Measurements from ENCODE around the gene RHOH.
"Not testable (repeated sequence)": the region's sequence is repeated elsewhere in the genome, so short reads cannot be mapped to it uniquely, and the experiment has no call there.

RHOH gene

DNA sequence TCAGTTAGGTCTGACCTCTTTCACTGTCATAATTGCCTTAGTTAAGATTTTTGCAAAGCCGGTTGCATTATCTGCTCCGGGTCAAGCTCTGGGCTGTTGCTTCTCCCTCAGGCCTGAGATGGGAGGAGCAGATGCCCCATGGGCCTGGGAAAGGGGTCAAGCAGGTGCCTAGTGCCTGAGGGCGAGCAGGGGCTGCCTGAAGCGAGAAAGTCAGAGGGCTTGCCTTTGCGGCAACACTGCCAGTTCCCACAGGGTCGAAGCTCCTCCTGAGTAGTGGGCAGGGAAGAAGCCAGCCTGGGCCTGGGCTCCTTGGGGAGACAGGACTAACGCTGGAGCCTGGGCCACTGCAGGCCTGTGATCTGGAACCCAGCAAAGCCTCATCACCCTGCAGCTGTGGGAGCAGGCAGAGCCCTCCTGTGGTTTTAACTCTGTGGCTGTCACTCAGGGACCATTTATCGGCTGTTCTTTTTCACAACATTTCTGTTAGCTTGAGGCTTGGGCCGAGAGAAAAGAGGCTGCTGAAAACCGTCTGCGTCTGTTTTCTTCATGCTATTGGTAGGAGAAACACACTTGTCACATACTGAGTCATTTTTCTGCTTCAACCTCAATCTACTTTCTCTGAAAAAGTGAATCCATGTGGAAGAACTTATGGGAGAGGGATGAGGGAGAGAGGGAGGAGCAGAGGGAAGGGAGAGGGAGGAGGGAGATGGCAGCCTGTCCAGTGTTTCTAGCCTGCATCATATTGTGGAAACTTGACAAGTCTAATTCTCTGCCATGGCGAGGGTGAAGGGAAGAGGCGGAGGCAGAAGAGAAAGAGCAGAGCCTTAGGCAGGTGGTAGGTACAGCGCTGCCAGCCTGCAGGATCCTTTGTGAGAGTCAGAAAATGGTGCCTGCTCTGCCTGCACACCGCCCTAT is 68.4 kb downstream of the RHOH start:
- DNase-seq: no peak

DNA sequence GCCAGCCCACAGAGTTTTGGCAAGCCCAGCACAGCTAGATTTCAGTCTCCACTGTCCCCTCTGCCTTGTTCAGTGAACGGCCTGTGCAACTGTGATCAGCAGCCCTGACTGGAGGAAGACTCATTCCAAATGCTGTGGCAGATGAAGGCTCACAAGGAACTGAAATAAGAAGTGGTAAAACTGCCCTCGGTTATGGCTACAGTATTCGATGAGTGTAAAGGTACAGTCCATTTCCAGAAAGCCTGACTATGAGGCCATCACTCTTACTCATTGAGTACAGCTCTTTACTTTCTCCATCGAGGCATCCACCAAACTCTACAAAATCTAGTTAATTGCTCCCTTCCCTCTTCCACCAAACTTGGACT is 69.1 kb downstream of the RHOH start:
- no peak for DNase-seq

DNA sequence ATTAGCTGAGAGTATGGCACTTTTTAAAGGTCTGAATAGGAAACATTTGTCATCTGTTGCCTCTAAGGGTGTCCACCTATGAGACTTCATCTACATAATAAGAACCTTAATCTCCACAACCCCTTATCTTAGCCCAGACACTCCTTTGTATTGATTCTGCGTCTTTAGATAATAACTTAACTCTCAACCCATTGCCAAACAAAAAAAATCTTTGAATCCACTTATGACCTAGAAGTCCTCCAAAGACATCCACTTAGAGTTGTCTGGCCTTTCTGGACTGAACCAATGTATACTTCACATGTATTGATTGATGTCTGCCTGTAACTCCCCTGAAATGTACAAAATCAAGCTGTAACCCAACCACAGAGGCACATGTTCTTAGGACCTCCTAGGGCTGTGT is 72.3 kb downstream of the RHOH start:
- no peak for DNase-seq

DNA sequence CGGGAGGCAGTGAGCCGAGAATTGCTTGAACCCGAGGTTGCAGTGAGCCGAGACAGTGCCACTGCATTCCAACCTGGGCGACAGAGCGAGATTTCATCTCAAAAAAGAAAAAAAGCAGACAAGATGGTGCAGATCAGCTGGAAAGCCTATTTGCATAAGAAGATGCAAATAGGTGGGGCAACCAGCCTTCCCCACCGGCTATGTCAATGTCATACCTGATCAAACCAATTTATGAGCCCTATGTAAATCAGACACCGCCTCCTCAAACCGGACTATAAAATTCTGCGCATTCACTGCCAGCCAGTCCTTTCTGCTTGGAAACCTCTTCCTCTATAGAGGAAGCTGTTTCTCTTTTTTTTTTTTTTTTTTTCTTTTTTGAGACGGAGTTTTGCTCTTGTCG is 73.8 kb downstream of the RHOH start:
- no peak for DNase-seq

DNA sequence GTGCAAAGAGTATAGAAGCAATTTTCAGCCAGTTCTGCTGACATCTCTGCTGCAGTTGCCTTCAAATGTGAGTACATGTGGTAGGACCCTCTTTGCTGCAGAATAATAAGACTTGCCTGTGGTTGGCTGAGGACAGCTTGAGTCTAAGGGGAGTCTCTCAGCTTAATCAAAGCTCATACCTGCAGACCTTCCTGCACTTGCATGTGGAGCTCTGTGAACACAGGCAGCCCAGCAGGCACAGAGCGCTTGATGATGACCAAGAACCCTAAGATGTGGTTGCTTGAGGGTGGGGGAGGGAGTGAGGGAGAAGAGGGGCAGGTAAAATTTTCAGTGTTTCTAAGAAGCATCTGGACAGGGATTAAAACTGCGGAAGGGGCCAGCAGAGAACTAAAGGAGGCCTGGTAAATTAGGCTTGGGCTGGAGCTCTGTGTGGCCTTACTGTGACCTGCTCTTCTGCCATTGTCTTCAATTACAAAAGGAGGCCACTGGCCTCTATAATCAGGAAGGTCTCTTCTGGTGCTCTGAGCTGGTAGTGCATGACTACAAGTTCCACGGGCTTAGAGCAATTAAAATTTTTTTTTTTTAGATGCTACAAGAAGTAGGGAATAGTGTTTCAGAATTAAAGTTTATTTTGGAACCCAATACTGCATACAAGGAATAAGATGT is 78.4 kb downstream of the RHOH start:
- DNase-seq: no peak

DNA sequence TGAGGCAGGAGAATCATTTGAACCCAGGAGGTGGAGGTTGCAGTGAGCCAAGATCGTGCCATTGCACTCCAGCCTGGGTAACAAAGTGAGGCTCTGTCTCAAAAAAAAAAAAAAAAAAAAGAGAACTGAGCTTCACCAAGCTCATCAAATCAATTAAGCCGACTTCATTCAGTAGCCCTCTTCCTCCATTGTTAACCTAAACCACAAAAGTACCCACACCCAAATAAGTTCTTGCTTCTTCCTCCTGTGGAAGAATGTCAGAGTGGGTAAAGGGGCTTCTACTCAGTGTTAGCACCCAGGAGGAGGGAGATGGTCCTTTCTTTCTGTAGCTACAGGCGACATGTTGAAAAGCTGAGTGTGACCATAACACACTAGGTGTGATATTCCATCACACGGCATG is 79.7 kb downstream of the RHOH start:
- DNase-seq: no peak

DNA sequence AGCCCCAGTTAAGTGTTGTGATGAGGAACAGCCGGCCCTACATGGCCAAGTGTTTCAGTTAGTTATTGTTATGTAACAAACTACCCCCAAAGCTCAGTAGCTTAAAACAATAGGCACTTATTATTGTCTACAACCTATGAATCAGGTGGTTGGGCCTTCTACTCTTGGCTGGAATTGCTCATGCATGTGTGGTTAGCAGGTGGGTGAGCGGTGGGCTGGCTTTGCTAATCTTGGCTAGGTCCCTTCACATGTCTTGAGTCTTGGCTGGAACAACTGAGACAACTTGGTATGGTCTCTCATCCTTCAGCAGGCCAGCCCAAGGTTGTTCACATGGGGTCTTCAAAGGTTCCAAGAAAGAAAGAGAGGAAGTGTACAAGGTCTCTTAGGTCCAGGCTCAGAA is 83.8 kb downstream of the RHOH start:
- DNase-seq: no peak

DNA sequence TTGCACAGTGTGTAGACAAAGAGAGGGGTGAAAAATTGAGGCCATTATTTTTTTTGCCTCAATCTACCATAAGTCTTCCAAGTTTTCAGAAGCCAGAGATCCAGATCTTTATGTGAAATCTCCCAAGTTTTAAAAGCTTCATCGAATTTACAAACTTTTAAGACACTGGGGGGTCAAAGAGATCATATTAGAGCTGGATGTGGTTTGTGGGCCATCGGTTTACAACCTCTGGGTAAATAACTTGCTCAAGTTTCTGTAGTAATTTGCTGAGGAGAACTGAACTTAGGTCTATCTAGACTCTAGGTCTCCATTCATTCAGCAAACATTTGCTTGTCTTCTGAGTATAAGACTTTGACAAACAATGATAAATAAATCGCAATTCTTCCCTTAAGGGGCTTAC is 84.3 kb downstream of the RHOH start:
- DNase-seq: no peak

DNA sequence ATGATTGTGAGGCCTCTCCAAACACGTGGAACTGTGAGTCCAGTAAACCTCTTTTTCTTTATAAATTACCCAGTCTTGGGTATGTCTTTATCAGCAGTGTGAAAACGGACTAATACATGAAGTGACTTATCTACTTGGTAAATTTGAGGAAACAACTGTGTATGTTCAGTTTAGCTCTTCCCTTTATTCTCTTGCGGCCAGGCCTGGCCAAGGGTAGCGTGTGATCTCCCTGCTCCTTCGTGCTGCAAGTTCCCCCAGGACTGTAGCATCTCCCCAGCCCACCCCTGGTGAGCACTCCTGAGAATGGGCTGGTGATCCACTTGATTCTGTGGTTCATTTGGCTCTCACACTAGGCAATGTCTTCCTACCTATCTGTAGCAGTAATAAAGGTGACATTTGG is 85.1 kb downstream of the RHOH start:
- no peak for DNase-seq

DNA sequence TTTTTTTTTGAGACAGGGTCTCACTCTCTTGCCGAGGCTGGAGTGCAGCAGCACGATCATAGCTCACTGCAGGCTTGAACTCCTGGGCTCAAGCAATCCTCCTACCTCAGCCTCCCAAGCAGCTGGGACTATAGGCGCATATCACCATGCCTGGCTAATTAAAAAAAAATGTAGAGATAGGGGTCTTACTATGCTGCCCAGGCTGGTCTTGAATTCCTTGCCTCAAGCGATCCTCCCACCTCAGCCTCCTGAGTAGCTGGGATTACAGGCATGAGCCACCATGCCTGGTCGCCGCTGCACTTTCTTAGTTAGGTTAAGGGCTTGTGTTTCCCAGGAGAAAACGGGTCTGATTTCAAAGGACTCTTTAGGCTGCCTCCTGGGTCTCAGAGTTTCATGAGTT is 86.0 kb downstream of the RHOH start:
- DNase-seq: not testable (repeated sequence)

DNA sequence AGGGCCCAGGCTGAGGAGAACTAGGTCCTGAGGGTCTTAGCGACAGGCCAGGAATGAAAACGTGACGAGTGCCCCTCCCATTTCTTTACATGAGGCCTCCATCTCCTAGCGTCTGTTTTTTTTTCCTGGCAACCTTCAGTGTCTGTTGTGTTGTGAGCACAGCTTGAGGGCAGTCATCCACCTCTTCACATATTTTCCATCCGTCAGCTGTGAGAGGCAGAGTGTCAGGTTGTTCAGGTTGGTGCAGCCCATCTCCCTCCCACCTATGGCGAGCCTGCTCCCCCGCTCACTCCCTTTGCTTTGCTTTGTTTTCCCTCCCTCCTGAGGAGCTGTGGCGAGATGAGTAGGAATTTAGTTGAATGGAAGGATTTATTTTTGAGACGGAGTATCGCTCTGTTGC is 86.6 kb downstream of the RHOH start:
- DNase-seq: no peak

DNA sequence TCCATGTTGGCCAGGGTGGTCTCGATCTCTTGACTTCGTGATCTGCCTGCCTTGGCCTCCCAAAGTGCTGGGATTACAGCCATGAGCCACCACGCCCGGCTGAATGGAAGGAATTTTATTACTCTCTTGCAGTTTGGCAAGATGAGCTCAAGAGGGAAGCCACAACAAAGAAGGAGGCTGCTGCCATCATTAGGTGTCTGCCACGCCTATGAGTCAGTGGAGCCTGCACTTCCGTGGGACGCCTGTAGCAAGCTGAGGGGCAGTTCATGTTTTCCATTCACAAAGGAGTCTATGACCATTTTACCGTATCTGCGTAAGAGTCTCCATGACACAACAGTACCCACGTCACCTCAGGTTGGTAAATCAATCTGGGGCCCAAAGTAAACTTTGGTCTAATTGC is 87.1 kb downstream of the RHOH start:
- no peak for DNase-seq

DNA sequence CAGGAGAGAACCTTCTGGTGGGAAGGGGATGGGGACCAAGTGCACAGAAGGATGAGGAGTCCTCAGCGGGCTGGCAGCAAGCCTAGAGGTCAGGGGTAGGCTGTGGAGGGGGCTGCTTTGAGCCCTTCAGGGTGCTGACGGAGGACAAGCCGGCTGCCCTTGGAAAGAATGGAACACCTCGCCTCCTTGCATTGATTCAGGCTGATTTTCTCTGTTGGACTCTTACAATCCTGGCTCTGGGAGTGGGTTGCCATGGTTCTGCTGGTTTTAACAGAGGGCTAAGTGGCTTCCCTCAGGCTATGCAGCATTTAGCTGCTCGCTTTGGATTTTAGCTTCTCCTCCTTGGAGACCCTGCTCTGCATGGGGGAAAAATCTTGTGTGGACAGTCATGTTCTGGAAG is 88.9 kb downstream of the RHOH start:
- DNase-seq: no peak

DNA sequence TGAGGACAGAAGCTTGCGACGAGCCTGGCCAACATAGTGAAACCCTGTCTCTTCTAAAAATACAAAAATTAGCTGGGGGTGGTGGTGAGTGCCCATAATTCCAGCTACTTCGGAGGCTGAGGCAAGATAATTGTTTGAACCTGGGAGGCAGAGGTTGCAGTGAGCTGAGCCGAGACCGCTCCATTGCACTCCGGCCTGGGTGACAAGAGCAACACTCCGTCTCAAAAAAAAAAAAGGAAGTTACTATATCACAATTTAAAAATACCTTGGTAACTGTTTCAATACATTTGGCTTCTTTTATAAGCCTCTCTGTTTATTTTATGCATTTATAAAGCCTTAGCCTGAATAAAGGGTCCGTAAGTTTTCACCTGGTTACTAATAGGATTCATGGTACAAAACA is 91.7 kb downstream of the RHOH start:
- DNase-seq: no peak

DNA sequence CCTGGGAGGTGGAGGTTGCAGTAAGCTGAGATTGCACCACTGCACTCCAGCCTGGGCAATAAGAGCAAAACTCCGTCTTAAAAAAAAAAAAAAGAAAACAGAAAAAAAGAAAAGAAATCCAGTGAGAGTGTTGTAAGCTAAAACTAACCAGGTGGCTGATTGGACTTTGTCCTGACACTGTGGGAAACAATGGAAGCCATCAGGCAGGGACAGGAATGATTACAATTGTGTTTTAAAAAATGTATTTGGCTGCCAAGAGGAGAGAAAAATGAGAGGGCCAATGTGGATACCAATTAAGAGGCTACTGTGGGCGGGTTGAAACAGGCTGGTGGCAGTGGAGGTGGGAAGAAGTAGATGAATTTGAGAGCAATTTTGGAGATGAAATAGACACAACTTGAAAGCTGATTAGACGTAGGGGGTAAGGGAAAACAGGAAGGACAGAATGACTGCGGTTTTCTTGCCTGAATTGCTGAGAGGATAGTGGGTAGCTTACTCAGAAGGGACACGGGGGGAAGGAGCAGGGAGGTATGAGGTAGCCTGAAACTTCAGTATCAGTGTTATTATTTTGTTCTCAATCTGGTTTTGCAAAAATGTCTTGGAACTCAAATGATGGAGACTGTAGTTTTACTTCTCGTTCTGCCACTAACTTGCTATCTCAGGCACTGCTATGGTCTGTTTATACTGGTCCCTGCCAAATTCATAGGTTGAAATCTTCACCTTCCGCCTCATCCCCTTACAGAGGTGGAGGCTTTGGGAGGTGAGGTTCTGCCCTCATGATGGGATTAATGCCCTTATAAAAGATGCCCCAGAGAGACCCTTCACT is 92.7 kb downstream of the RHOH start:
- no peak for DNase-seq

DNA sequence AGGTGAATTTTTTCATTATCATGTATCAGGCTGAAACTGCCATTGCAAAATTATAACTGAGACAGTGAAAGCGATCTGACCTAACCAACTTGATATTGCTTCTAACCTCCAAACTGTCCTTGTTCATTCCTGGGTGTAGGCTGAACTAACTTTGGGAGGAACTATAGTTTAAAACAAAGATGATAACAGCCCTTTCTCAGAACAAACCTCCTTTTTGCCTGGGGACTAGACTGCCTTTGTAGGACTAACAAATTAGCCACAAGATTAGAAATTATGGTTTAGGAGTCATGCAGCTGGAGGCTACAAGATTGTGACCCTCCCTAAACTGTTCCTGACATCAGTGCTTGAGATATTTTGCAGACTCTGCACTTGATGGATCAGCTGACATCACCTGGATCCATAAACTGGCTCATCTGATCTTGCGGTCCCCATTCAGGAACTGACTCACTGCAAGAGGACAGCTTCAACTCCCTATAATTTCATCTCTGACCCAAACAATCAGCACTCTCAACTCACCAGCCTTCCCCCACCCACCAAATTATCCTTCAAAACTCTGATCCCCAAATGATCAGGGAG is 93.9 kb downstream of the RHOH start:
- DNase-seq: not testable (repeated sequence)

DNA sequence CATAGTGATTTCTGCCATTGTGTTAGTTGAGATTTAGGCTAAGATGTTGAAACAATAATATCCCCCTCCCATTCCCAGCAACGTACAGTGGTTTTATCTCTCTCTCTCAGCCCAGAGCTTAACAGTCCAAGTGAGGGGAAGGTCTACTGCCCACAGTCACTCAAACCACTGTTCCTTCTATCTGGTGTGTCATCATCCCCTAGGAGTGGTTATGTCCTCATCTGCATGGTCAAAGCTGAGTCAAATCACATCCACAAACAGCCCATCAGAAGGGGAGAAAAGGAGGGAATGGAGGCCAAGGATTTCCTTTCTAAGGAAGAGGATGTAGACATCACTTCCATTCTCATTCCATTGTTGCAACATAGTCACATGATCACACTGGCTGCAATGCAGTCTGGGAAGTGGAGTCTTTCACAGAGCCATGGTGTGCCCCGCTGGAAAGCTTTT is 95.5 kb downstream of the RHOH start:
- DNase-seq: no peak

DNA sequence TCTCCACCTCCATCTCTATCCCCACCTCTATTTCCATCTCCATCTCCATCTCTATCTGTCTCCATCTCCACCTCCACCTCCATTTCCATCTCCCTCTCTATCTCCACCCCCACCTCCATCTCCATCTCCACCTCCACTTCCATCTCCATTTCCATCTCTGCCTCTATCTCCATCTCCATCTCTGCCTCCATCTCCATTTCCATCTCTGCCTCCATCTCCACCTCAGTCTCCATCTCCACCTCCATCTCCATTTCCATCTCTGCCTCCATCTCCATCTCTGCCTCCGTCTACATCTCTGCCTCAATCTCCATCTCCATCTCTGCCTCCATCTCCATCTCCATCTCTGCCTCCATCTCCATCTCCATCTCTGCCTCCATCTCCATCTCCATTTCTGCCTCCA is 97.5 kb downstream of the RHOH start:
- no peak for DNase-seq

DNA sequence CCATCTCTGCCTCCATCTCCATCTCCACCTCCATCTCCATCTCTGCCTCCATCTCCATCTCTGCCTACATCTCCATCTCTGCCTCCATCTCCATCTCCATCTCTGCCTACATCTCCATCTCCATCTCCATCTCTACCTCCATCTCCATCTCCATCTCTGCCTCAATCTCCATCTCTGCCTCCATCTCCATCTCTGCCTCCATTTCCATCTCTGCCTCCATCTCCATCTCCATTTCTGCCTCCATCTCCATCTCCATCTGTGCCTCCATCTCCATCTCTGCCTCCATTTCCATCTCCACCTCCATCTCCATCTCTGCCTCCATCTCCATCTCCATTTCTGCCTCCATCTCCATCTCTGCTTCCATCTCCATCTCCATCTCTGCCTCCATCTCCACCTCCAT is 98.2 kb downstream of the RHOH start:
- DNase-seq: not testable (repeated sequence)

DNA sequence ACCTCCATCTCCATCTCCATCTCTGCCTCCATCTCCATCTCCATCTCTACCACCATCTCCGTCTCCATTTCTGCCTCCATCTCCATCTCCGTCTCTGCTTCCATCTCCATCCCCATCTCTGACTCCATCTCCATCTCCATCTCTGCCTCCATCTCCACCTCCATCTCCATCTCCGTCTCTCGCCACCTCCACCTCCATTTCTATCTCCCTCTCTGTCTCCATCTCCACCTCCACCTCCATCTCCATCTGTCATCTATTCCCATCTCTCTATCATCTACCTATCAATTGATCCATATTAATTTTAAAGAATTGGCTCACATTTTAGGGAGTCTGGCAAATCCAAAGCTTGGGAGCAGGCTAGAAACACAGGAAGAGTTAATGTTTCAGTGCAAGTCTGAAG is 98.7 kb downstream of the RHOH start:
- no peak for DNase-seq

Measured in NCI-H1694 treated with DMSO at 0.1 percent for 48 hours (cell line).